GM19023 (cell line): ENCODE measurements around the gene MTHFSD.

ENCODE experiments used
- ATAC-seq: cut with Tn5 transposase; IDR thresholded peaks from one replicate; pipeline ENCODE4 v1.9.1; 2021; ENCODE audit warnings: mild to moderate bottlenecking, moderate library complexity; ENCODE audit not compliant: unreplicated experiment

The MTHFSD gene

GRCh38 chr16:86515777-86516622 is 39.0 kb downstream of the MTHFSD start:
- ATAC-seq = no peak

- ATAC-seq = no peak
Observed at GRCh38 chr16:86515413-86515776, 39.6 kb downstream of the MTHFSD start.

- ATAC-seq = no peak
Observed at GRCh38 chr16:86514481-86515376, 40.3 kb downstream of the MTHFSD start.

- no peak for ATAC-seq
Observed at GRCh38 chr16:86513471-86514277, 41.4 kb downstream of the MTHFSD start.

GRCh38 chr16:86512860-86513470 is 42.1 kb downstream of the MTHFSD start:
- ATAC-seq = no peak

- no peak for ATAC-seq
Observed at GRCh38 chr16:86512301-86512859, 42.7 kb downstream of the MTHFSD start.

GRCh38 chr16:86511317-86512161 is 43.5 kb downstream of the MTHFSD start:
- ATAC-seq = no peak

- ATAC-seq = no peak
Observed at GRCh38 chr16:86510465-86511261, 44.4 kb downstream of the MTHFSD start, which contains the start of gene FOXF1. FOXF1 (plus strand) TSS chr16:86510527; CDS start chr16:86510570, 43 bp downstream.

- no peak for ATAC-seq
Observed at GRCh38 chr16:86509759-86510464, 45.1 kb downstream of the MTHFSD start.

- no peak for ATAC-seq
Observed at GRCh38 chr16:86508947-86509758, 45.9 kb downstream of the MTHFSD start.

GRCh38 chr16:86508028-86508946 is 46.7 kb downstream of the MTHFSD start:
- ATAC-seq = no peak

- ATAC-seq = no peak
Observed at GRCh38 chr16:86507173-86508027, 47.6 kb downstream of the MTHFSD start.

GRCh38 chr16:86505899-86506864 is 48.9 kb downstream of the MTHFSD start:
- ATAC-seq = no peak
